ENCODE measurements around the gene OR10H5.
"Not testable (repeated sequence)": the region's sequence is repeated elsewhere in the genome, so short reads cannot be mapped to it uniquely, and the experiment has no call there.

The OR10H5 gene
- long read RNA-seq, donor 1, result 0 reads
- long read RNA-seq, donor 2, result 0 reads
- long read RNA-seq, donor 3, result 0 reads
- long read RNA-seq, donor 4, result 0 reads
- long read RNA-seq, donor 5, result 0 reads
- long read RNA-seq, donor 6, result 0 reads
- long read RNA-seq, donor 7, result 0 reads
- long read RNA-seq, donor 8, result 0 reads

DNA sequence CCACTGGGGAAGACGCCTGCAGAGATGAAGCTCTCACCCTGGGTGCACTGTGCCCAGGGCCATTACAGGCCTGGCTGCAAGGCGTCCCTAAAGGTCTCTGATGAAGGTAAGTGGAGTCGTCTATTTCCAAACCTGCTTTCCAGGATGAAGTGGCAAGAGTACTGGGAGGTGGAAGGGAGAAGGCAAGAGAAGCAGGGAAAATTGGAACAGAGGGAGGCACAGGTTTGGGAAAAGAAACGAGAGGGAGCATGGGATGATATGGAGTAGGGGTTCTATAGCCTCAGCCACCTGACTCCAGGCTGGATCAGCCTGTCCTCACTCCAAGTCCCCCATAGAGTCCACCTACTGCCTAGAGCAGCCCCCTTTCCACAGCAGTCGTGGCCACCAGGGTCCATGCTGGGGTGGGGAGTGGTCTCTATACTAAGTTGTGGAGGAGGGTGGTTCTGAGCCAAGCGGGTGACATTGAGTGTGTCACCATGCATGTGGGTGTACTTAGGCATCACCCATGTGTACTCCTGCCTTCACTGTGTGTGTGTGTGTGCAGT lies at the start of gene OR10H5:
Gene OR10H5 (plus strand): TSS at position 51 of the 545 bp plus-strand sequence. CDS start 6,388 bp downstream, outside the sequence.
- DNase-seq, result no peak

DNA sequence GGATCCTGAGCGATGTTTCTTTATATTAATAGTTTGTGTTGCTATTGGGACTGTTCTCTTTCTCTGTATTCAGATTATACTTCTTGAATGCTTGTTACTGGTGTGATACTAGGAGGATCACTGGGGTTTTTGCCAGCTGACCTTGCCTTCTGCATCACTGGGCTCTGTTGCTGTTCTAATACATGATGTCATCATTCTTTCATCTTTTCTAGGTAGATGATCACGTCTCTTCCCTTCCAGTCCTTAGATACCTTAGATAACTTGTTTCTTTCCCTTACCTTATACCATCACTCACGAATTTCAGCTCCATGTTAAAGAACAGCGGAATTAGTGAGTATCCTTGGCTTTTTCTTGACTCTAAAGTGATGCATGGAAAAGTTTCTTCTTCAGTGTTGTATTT lies 49.7 kb upstream of the OR10H5 start, which contains the start of gene OR10H3:
Gene OR10H3 (plus strand): TSS at position 264 of the 400 bp plus-strand sequence. CDS start 3,408 bp downstream, outside the sequence.
- DNase-seq, result no peak

GRCh38 chr19:15740785-15741184 lies 46.7 kb upstream of the OR10H5 start:
- no peak for DNase-seq

DNA sequence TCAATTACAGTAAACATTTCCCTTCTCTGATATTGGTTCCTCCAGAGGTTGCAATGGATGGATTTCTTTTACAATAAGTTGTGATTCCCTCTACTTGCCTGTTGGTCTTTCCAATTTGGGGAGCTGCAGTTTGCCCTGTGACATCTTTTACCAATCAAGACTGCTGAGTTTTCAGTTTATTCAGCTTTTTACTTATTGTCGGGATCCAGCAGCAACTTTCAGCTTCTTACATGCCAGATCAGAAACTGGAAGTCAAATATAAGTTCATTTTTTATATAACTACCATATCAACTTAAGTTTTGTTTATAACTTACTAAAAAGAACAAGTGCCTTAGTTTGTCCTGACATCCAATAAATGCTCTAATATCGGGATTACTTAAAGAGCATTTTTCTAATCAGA lies 39.2 kb upstream of the OR10H5 start:
- no peak for DNase-seq

DNA sequence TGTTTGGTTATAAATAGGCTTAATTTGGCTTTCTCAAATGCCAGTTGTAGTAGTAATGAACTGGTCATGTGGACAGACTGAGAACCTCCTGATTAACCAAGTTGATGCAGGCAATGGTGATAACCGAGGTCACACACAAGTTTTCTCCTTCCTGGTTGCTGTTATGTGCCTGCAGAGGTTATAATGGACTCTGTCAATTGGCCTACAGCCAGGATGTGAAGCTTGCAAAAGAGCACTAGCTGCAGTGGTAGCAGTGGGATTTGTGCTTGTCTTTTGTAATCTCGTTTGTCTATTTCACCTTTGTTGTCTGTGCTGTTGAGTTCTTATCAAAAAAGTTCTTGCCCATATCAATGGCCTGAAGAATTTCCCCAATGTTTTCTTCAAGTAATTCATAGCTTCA lies 29.1 kb upstream of the OR10H5 start:
- DNase-seq, result no peak

GRCh38 chr19:15759962-15760565 lies 27.4 kb upstream of the OR10H5 start:
- no peak for DNase-seq

DNA sequence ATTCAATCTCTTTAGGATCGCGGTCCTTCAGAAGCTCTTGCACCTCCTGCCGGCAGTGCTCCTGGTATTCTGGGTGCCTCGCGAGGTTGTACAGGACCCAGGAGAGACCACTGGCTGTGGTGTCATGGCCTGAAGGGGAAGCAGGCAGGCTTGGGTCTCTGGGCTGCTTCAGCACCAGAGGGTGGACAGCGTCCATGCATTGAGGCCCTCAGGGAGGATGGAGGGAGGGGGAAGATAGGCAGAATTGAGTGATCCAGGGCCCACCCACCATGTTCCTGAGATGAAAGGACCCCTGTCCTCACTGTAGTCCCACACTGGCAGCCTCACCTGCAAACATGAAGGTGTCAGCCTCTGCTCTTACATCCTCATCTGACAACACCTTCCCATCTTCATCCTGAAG lies 17.9 kb upstream of the OR10H5 start:
- no peak for DNase-seq

DNA sequence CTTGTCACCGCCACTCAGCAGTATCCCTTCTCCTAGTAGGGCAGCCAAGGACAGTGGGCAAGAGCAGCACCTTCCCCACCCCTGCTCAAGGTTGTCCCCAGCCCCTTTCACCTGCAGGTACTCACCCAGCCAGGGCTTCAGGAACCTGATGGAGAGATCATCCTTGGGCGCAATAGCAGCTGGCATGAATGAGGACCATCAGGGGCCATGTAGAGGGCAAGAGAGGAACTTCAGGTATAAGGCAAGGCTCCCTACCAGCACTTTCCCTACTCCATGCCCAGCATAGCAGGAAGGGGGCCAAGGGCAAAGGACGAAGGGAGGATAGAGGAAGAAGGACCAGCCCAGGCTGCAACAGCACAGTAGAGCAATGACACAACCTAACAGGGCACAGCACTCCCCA lies 13.3 kb upstream of the OR10H5 start:
- not testable (repeated sequence) for DNase-seq

DNA sequence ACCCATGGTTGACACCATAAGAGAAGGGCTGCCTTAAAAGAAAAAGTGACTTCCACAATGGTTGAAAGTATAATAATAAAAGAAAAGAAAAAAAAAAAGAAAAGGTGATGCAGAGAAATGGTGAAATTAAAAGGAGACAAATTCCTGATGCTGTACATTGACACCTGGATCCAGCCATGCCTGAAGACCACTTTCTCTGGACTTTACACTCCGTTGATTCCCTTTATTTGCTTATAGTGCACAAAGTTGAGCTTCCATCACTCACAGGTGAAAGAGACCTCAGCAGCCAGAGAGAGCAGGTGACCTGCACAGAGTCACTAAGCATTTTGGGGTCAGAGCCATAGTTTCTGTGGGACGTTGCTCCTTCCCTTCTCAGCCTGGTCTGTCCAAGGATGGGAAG lies 12.2 kb upstream of the OR10H5 start:
- DNase-seq, result no peak

- DNase-seq, result no peak
Measured at GRCh38 chr19:15776264-15776663, 11.2 kb upstream of the OR10H5 start.

- no peak for DNase-seq
Measured at GRCh38 chr19:15776991-15777970, 10.2 kb upstream of the OR10H5 start.

- no peak for DNase-seq
Measured at GRCh38 chr19:15779756-15780476, 7.5 kb upstream of the OR10H5 start.

- no peak for DNase-seq
Measured at GRCh38 chr19:15780610-15781418, 6.6 kb upstream of the OR10H5 start.

DNA sequence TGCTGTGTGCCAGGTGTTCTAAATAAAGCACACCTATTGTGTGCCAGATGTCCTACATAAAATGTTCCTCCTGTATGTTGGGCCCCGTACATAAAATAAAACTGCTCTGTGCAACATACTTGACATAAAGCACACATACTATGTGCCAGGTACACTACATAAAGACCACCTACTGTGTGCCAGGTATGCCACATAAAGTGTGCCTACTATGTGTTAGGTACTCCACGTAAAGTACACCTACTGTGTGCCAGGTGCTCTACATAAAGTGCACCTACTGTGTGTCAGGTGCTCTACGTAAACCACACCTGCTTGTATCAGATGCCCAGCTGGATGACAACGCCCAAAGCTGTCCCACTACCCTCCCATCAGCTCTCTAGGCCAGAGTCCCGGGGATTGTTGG lies 5.8 kb upstream of the OR10H5 start:
- no peak for DNase-seq

DNA sequence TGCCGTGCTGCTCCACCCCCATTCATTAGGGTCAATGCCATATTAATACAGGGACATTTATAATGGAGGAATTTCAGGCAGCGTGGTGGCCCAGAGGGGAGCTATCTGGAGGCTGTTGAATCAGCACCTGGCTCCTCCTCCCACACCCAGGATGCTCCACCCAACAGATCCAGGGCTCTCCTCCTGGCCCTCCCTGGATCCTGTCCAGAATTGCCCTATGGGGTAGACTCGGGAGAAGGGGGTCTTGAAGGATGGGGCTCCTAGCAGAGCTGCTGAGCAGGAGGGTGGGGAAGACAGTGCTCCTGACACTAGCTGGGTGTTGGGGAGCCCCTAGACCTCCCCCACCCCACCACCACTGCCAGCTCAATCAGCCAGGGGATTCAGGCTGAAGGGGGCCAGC lies 5.2 kb upstream of the OR10H5 start:
- no peak for DNase-seq

DNA sequence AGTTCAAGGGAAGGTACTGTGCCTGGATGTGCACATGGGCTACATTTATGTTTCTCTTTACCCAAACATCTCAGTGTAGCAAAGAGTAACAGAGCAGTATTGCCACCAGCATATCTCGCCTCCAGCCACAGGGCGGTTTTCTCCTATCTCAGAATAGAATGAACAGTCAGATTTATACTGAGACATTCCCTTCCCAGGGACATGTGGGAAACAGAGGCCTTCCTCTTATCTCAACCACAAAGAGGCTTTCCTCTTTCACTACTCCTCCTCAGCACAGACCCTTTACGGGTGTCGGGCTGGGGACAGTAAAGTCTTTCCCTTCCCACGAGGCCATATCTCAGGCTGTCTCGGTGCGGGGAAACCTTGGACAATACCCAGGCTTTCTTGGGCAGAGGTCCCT lies 4.6 kb upstream of the OR10H5 start:
- DNase-seq, result not testable (repeated sequence)

GRCh38 chr19:15788594-15789270 lies 1.3 kb downstream of the OR10H5 start:
- DNase-seq, result no peak

GRCh38 chr19:15790096-15790495 lies 2.6 kb downstream of the OR10H5 start:
- DNase-seq, result no peak

- DNase-seq, result not testable (repeated sequence)
Measured at GRCh38 chr19:15794279-15794678, 6.8 kb downstream of the OR10H5 start.

- no peak for DNase-seq
Measured at GRCh38 chr19:15810335-15810734, 22.9 kb downstream of the OR10H5 start.

- DNase-seq, result no peak
Measured at GRCh38 chr19:15811476-15811875, 24.0 kb downstream of the OR10H5 start.

All from right kidney (tissue), 9 donors.